NT2/D1 (cell line): ENCODE data around the gene DNM3.

ENCODE experiments used
- SUZ12 ChIP-seq: IDR thresholded peaks from 2 replicates; pipeline ENCODE4 v1.6.1; 2011; ENCODE audit not compliant: insufficient read length, insufficient read depth; ENCODE audit errors: extremely low read depth
- YY1 ChIP-seq: IDR thresholded peaks from 2 replicates; pipeline ENCODE4 v1.6.1; 2011; ENCODE audit not compliant: insufficient read length, insufficient read depth
- ZNF274 ChIP-seq: IDR thresholded peaks from 2 replicates; pipeline ENCODE4 v1.6.1; 2011; ENCODE audit warnings: mild to moderate bottlenecking, low read depth, low read length

- TF ChIP-seq YY1 (no peak), ZNF274 (no peak), SUZ12 (no peak)
These were observed 609.7 kb downstream of the DNM3 start for GRCh38 chr1:172451002-172451443.
